HPDE6-E6E7 (cell line): ENCODE data around the gene TFRC.
"Not testable (repeated sequence)": the region's sequence is repeated elsewhere in the genome, so short reads cannot be mapped to it uniquely, and the experiment has no call there.

Experiments
- DNase-seq: peaks from one replicate; pipeline ENCODE4 v3.0.0; 2011; ENCODE audit warnings: missing footprints; ENCODE audit errors: extremely low spot score

The TFRC gene

GRCh38 chr3:196081834-196082618 lies at the start of gene TFRC:
Gene TFRC (minus strand): TSS chr3:196082090. CDS start chr3:196077099, 4,991 bp downstream.
- DNase-seq = peak; percentile 99

DNA sequence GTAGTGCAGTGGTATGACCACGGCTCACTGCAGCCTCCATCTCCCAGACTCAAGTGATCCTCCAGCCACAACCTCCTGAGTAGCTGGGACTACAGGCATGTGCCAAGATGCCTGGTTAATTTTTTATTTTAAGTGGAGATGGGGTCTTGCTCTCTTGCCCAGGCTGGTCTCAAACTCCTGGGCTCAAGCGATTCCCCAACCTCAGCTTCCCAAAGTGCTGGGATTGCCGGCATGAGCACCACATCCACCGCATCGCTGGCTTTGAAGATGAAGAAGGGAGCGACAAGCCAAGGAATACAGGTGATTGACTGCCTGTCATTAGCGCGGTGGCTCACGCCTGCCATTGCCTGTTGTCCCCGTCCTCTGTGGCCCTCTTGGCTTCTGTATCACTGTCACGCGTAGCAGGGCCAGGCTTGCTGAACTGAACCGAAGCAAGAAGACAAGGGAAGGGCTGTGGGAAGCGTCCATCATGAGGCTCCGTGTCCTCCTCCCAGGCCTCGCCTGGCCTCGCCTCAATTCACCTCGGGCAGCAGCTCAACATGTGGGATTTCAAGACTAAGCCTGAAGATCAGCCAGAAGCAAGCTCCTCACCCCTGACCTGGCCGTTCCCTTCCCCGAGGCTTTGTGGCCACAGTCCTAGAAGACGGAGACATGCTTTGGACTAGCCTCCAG lies 46.4 kb upstream of the TFRC start:
- DNase-seq = no peak

- DNase-seq = no peak
Measured at GRCh38 chr3:196127308-196128040, 45.6 kb upstream of the TFRC start.

GRCh38 chr3:196124608-196125007 lies 42.7 kb upstream of the TFRC start:
- DNase-seq = no peak

DNA sequence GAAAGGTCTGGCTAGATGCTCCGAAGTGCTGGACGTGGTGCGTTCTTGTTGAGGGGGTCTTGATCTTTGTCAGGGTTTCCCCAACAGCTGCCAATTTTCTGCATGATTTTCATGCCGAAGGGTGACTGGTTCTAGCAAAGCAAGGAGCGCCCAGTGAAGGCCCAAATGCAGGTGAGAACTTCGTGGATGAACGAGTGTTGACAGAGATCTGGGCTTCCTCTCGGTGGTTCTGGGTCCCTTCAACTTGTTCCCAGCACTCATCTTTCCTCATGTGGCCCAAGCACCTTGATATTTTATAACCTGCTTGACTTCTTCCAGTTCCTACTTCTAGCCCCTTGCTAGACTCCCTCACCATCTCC lies 40.8 kb upstream of the TFRC start:
- no peak for DNase-seq

DNA sequence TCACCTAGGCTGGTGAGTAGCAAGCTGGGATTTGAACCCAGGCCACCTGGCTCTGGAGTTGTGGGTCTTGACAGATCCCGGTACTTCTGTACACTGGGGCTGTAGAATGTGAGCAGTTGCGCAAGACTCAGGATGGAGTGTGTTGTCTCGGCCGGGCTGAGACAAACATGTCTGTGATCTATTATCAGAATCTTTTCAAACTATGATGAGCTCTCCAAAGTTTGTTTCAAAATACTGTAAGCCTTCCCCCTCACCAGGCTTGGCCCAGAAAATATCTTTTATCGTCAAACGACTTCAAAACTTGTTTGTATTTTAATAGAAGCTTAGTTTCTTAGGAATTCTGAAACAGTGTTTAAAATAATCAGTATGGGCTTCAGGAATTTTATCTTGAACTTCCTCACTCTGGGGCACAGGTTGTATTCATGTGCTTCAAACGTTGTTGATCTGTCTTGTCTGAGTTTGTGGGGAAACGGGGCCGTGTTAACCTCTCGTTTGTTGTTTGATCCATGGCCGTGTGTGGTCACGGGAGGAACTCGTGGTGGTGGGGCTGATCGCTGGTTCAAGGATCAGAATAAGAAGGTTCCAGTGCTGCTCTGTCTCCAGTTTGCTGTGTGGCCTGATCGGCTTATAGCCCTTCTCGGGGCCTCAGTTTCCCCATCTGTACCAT lies 40.3 kb upstream of the TFRC start:
- DNase-seq = no peak

DNA sequence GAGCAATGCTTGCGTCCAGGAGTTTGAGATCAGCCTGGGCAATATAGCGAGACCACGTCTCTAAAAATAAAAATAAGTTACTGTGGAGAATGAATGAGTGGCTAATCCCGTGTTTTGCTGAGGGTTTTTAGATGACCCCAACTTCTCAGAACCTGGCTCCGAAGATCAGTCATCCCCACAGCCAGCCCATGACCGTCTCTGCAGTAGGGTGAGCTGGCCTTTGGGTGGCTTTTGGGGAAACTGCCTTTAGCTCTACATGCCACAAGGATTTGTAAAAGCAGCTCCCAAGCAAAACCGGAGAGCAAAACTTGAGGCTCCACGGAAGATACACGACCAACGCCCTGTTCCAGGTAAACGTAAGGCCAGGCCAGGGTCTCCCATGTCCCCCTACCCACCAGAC lies 39.2 kb upstream of the TFRC start:
- DNase-seq = no peak

DNA sequence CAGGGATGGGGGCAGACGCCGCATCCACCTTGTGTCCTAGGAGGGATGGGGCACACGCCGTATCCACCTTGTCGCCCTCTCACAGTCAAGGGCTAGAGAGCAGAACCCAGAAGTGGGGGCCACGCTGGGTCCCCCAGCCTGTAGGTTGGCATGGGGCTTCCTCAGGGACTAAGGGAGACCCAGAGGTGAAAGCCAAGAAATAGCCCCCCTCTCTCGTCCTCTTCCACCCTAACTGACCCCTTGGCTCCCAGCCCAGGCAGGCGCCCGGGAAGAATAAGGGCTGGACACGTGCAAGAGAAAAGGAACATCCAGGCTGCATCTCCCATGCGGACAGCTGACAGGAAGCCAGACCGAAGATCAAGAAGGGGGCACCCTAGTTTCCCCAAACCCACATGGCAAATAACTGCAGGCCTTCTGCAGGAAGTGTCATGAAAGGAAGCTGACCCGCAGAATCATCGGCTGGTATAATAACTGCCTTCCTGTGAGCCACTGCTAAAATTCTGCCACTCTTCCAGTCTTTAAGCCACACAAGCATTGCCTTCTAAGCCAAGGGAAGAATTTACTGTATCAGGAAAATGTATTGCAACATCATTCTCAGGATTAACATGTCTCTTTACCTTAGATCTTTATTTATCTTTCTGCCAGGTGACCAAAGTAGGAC lies 38.5 kb upstream of the TFRC start:
- no peak for DNase-seq

GRCh38 chr3:196117809-196118208 lies 35.9 kb upstream of the TFRC start:
- DNase-seq = no peak

DNA sequence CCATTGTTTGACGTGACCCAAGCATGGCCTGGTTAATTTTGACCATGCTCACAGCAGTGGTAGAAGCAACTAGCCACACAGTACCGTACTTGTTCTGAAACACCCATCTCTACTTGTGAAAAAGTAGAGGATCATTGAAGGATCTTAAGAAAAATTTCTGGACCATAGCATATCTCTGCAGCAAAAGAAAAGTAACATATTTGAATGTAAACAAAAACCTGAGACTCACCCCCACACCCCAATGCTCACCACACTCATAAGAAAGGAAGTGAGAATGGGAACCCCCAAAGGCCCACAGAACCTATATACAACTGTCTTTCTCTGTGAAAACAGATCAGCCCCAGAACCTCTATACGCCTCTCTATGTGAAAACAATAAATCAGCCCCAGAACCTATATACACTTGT lies 33.8 kb upstream of the TFRC start:
- DNase-seq = no peak

GRCh38 chr3:196111939-196112386 lies 30.1 kb upstream of the TFRC start:
- no peak for DNase-seq

DNA sequence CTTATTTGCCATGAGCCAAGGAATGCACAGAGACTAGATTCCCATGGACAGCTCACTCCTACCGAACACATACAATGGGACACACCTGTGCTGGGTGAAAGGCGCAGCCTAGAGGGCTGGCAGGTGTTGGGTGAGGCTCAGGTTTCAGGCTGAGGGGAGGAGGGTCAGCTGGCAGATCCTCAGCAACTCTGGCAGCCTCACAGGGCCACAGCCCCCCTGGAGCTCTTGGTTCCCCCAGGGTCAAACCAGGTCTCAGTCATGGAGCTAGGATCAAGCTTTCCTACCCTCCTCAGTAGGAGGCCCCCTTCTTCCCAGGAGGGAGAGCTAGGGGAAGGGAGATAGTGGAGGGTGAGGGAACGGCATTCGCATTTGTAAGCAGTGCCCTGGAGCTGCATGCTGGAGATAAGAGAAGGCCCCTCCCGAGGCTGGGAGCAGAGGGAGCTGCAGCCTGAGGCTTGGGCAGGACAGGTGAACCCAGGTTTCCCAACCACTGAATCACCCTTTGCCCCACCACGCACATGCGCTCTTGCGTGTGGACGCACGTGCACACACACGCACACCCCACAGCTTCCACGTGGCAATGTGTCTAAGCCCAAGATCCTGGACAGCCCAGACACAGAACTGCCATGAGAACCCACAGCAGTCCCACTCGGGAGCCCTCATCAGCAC lies 26.3 kb upstream of the TFRC start:
- DNase-seq = peak; percentile 76

DNA sequence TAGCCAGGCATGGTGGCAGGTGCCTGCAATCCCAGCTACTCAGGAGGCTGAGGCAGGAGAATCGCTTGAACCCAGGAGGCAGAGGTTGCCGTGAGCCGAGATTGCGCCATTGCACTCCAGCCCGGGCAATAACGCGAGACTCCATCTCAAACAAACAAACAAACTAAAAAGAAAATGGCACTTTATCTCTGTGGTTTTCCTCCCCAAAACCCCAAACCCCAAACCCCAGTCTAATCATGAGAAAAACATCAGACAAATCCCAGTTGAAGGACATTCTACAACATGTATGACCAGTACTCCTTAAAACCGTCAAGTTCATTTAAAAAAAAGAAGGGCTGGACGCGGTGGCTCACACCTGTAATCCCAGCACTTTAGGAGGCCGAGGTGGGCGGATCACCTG lies 22.8 kb upstream of the TFRC start:
- DNase-seq = not testable (repeated sequence)

- DNase-seq = not testable (repeated sequence)
Measured at GRCh38 chr3:196098365-196098980, 16.6 kb upstream of the TFRC start.

GRCh38 chr3:196097373-196098154 lies 15.7 kb upstream of the TFRC start:
- no peak for DNase-seq

GRCh38 chr3:196096382-196096953 lies 14.6 kb upstream of the TFRC start:
- DNase-seq = no peak

DNA sequence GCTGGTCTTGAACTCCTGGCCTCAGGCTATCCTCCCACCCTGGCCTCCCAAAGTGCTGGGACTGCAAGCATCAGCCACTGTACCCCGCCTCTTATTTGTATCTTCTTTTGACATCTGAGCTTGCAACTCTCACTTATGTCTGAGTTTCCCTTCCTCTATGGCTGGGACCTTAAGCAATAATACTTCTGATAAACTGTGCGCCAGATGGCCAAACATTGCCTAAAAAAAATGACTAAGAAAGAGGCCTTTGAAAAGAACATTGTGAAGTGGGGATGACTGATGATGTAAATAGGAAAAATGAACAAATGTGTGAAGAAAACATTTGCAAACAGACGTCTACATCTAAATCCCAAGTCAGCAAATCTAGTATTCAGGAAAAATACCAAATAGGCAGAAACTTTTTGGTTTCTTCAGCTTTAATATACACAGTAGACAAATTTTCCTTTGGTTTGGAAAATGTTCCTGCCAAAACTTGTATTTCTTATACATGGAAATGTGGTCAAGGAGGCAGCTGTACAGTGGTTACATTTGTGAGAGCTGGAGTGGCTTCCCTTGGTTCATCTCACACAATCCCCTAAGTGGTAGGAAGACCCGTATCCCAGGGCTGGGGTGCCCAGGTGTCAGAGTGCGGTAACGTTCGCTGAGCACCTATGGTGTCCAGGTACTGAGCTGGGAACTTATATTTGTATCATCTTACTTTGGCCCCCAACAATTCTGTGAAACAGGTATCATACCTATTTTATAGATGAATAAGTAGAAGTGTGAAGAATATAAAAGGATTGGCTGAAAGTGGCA lies 11.6 kb upstream of the TFRC start:
- no peak for DNase-seq

DNA sequence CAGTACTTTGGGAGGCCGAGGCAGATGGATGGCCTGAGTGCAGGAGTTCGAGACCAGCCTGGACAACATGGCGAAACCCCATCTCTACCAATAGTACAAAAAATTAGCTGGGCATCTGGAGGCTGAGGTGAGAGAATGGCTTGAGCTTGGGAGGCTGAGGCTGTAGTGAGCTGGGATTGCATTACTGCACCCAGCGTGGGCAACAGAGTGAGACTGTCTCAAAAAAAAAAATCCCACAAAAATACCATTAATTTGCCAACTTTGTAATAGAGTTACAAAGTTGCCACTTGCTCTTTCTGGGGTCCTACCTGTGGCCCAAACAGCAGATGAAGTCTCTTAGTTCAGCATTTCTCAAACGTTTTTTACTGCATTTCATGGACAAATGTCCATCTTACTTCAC lies 6.0 kb upstream of the TFRC start:
- DNase-seq = no peak

DNA sequence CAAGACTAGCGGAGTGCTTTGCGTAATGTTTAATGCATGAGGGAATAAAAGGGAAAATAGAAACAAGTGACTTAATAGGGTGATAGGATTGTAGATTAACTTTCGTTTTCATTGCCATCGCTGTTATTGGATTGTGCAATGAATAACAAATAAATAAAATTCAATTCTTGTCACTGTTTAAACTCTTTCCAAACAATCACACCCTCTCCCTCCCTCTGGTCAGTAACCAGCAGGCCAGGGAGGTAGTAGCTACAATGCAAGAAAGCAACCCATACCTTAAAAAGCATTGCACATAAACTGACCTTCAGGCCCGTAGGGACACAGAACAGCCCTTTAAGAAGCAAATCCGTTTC lies 705 bp upstream of the TFRC start:
- DNase-seq = no peak
